ENCODE measurements around the gene SRPK1. TPM values are rescaled to one million over a fixed set of nuclear protein-coding genes. Genes with fewer than 3 reads are reported as not detected.
A peak's percentile ranks its signal among the peaks of the same experiment; 100 is the strongest.
"Not testable (repeated sequence)": the region's sequence is repeated elsewhere in the genome, so short reads cannot be mapped to it uniquely, and the experiment has no call there.

The SRPK1 gene
- total RNA-seq, 4 donors from 2014 or later: 38.2 to 104 (median 56.7) TPM

- DNase-seq: no peak
- H3K27ac ChIP-seq: peak overlapping the region; percentile 79 to 90 (median 80)
- intact Hi-C loops (cut with DNase I; ENCODE audit: low total_unique reads) (loop anchor here (5.0 to 10.0 kb wide), 2 partner anchors 107 to 175 kb away; partner anchors contain the start of gene MAPK14), in situ Hi-C loops (cut with MboI; ENCODE audit: low sequenced_read_pairs in 4 of 4) (no loop called here)
- TF ChIP-seq CTCF (IDR thresholded peaks at IDR 0.05 in 4 of 5, conservative IDR thresholded peaks at IDR 0.05 in 1 of 5) (no peak), POLR2A (IDR thresholded peaks at IDR 0.05) (no peak)
- peaks cover 21 to 22% of the 10 kb centered on the region in 2 donors for H3K4me1 ChIP-seq
- no peaks in the 10 kb centered on the region for H3K9me3 ChIP-seq
- no peaks in the 10 kb centered on the region for H3K27me3 ChIP-seq
- H3K4me3 ChIP-seq: peak overlapping the region; percentile 62 to 85 (median 70)
- peak; percentile 18 to 35 for ATAC-seq
- peaks cover 0 to 4% of the 10 kb centered on the region in 2 donors for H3K36me3 ChIP-seq
Observed at GRCh38 chr6:35919827-35920751, 809 bp downstream of the SRPK1 start.

GRCh38 chr6:35919085-35919826, 1.6 kb downstream of the SRPK1 start:
- intact Hi-C loops (cut with DNase I; ENCODE audit: low total_unique reads) (no loop called here), in situ Hi-C loops (cut with MboI; ENCODE audit: low sequenced_read_pairs in 4 of 4) (no loop called here)
- ATAC-seq (peak; percentile 24 to 53), DNase-seq (no peak)
- Histone ChIP-seq H3K4me3 (peak overlapping the region; percentile 62 to 85 (median 70)), H3K27ac (peak overlapping the region; percentile 79 to 90 (median 80)), H3K4me1 (peaks cover 21 to 22% of the 10 kb centered on the region in 2 donors), H3K9me3 (no peaks in the 10 kb centered on the region), H3K36me3 (peaks cover 0 to 4% of the 10 kb centered on the region in 2 donors), H3K27me3 (no peaks in the 10 kb centered on the region)
- no peak for TF ChIP-seq CTCF (IDR thresholded peaks at IDR 0.05 in 4 of 5, conservative IDR thresholded peaks at IDR 0.05 in 1 of 5)
- TF ChIP-seq POLR2A (IDR thresholded peaks at IDR 0.05): peak; percentile 55 to 76

GRCh38 chr6:35916893-35917292, 4.0 kb downstream of the SRPK1 start:
- H3K9me3 ChIP-seq; ATAC-seq; intact Hi-C loops (cut with DNase I; ENCODE audit: low total_unique reads); H3K27me3 ChIP-seq; in situ Hi-C loops (cut with MboI; ENCODE audit: low sequenced_read_pairs in 4 of 4); H3K4me3 ChIP-seq; DNase-seq; H3K27ac ChIP-seq; H3K36me3 ChIP-seq: not testable (repeated sequence)
- H3K4me1 ChIP-seq: peaks cover 14 to 16% of the 10 kb centered on the region in 2 donors

- TF ChIP-seq POLR2A (IDR thresholded peaks at IDR 0.05): no peak
- no peak for TF ChIP-seq CTCF (IDR thresholded peaks at IDR 0.05 in 4 of 5, conservative IDR thresholded peaks at IDR 0.05 in 1 of 5)
- no peaks in the 10 kb centered on the region for H3K27me3 ChIP-seq
- in situ Hi-C loops (cut with MboI; ENCODE audit: low sequenced_read_pairs in 4 of 4): no loop called here
- peaks cover 0 to 4% of the 10 kb centered on the region in 2 donors for H3K36me3 ChIP-seq
- ATAC-seq (no peak), DNase-seq (no peak)
- no peak overlapping the region for H3K27ac ChIP-seq
- H3K4me1 ChIP-seq: peaks cover 11 to 12% of the 10 kb centered on the region in 2 donors
- no peak overlapping the region for H3K4me3 ChIP-seq
- intact Hi-C loops (cut with DNase I; ENCODE audit: low total_unique reads): no loop called here
- no peaks in the 10 kb centered on the region for H3K9me3 ChIP-seq
Observed at GRCh38 chr6:35916056-35916455, 4.8 kb downstream of the SRPK1 start.

GRCh38 chr6:35914536-35914935, 6.4 kb downstream of the SRPK1 start:
- Histone ChIP-seq H3K27me3 (no peaks in the 10 kb centered on the region), H3K9me3 (no peaks in the 10 kb centered on the region), H3K4me3 (no peak overlapping the region), H3K36me3 (peaks cover 0 to 9% of the 10 kb centered on the region in 2 donors), H3K27ac (no peak overlapping the region), H3K4me1 (peaks cover 8 to 11% of the 10 kb centered on the region in 2 donors)
- no peak for TF ChIP-seq POLR2A (IDR thresholded peaks at IDR 0.05)
- TF ChIP-seq CTCF (IDR thresholded peaks at IDR 0.05 in 4 of 5, conservative IDR thresholded peaks at IDR 0.05 in 1 of 5): no peak
- in situ Hi-C loops (cut with MboI; ENCODE audit: low sequenced_read_pairs in 4 of 4): no loop called here
- ATAC-seq: no peak
- no peak for DNase-seq
- intact Hi-C loops (cut with DNase I; ENCODE audit: low total_unique reads): no loop called here

All from gastrocnemius medialis (tissue), 4 donors.